HG03565 (cell line): ENCODE measurements around the gene HOXA6.

Experiments
- ATAC-seq: cut with Tn5 transposase; IDR thresholded peaks from one replicate; pipeline ENCODE4 v1.9.1; 2021; ENCODE audit warnings: mild to moderate bottlenecking, moderate library complexity; ENCODE audit not compliant: unreplicated experiment

HOXA6 gene

GRCh38 chr7:27147199-27148030, at the start of gene HOXA6:
Gene HOXA6, minus strand, starts transcription at chr7:27147774. Its CDS starts 25 bp downstream, at chr7:27147749.
- no peak for ATAC-seq

GRCh38 chr7:27196287-27196767, 48.8 kb upstream of the HOXA6 start:
- ATAC-seq = no peak

- no peak for ATAC-seq
Observed at GRCh38 chr7:27194686-27195379, 47.3 kb upstream of the HOXA6 start.

GRCh38 chr7:27194002-27194352, 46.4 kb upstream of the HOXA6 start:
- no peak for ATAC-seq

- ATAC-seq = no peak
Observed at GRCh38 chr7:27193335-27194001, 45.9 kb upstream of the HOXA6 start.

- no peak for ATAC-seq
Observed at GRCh38 chr7:27192546-27193334, 45.2 kb upstream of the HOXA6 start.

- no peak for ATAC-seq
Observed at GRCh38 chr7:27191833-27192545, 44.4 kb upstream of the HOXA6 start.

- ATAC-seq = no peak
Observed at GRCh38 chr7:27191161-27191731, 43.7 kb upstream of the HOXA6 start.

- ATAC-seq = no peak
Observed at GRCh38 chr7:27189997-27190748, 42.6 kb upstream of the HOXA6 start.

- no peak for ATAC-seq
Observed at GRCh38 chr7:27189295-27189996, 41.9 kb upstream of the HOXA6 start.

- no peak for ATAC-seq
Observed at GRCh38 chr7:27188386-27189294, 41.1 kb upstream of the HOXA6 start.

GRCh38 chr7:27187475-27188385, 40.2 kb upstream of the HOXA6 start:
- no peak for ATAC-seq

- no peak for ATAC-seq
Observed at GRCh38 chr7:27186668-27187474, 39.3 kb upstream of the HOXA6 start.

- ATAC-seq = no peak
Observed at GRCh38 chr7:27185854-27186667, 38.5 kb upstream of the HOXA6 start.
